Measurements from ENCODE around the gene MYL7.

MYL7 gene

GRCh38 chr7:44148166-44148565, 7.0 kb upstream of the MYL7 start:
- no peak overlapping the region for H3K27ac ChIP-seq
- no peak overlapping the region for H3K4me3 ChIP-seq
- H3K27me3 ChIP-seq = no peaks in the 10 kb centered on the region
- TF ChIP-seq CTCF (IDR thresholded peaks at IDR 0.05) = no peak
- intact Hi-C loops (cut with DNase I; ENCODE audit: low total_unique reads) = no loop called here
- peak in 1 of 2 donors; percentile 57 for DNase-seq
- H3K9me3 ChIP-seq = no peaks in the 10 kb centered on the region
- no peaks in the 10 kb centered on the region for H3K36me3 ChIP-seq
- peaks cover 0 to 19% (median 14%) of the 10 kb centered on the region in 4 donors for H3K4me1 ChIP-seq

- DNase-seq = peak in 1 of 2 donors; percentile 61
- H3K4me3 ChIP-seq = no peak overlapping the region
- TF ChIP-seq CTCF (IDR thresholded peaks at IDR 0.05) = no peak
Observed at GRCh38 chr7:44147026-44147991, 6.2 kb upstream of the MYL7 start.

GRCh38 chr7:44145969-44146911, 5.1 kb upstream of the MYL7 start:
- Histone ChIP-seq H3K27me3 (no peaks in the 10 kb centered on the region), H3K36me3 (no peaks in the 10 kb centered on the region), H3K4me1 (peaks cover 0 to 19% (median 14%) of the 10 kb centered on the region in 4 donors), H3K27ac (peak overlapping the region; percentile 44 to 49), H3K4me3 (peak overlapping the region; percentile 57 to 70), H3K9me3 (no peaks in the 10 kb centered on the region)
- intact Hi-C loops (cut with DNase I; ENCODE audit: low total_unique reads) = no loop called here
- no peak for TF ChIP-seq CTCF (IDR thresholded peaks at IDR 0.05)
- peak; percentile 67 to 91 for DNase-seq

More at GRCh38 chr7:44147026-44147991, 6.2 kb upstream of the MYL7 start:
- no peak overlapping the region for H3K27ac ChIP-seq
- peaks cover 0 to 19% (median 14%) of the 10 kb centered on the region in 4 donors for H3K4me1 ChIP-seq
- intact Hi-C loops (cut with DNase I; ENCODE audit: low total_unique reads) = no loop called here
- no peaks in the 10 kb centered on the region for H3K9me3 ChIP-seq
- H3K27me3 ChIP-seq = no peaks in the 10 kb centered on the region
- no peaks in the 10 kb centered on the region for H3K36me3 ChIP-seq

DNA sequence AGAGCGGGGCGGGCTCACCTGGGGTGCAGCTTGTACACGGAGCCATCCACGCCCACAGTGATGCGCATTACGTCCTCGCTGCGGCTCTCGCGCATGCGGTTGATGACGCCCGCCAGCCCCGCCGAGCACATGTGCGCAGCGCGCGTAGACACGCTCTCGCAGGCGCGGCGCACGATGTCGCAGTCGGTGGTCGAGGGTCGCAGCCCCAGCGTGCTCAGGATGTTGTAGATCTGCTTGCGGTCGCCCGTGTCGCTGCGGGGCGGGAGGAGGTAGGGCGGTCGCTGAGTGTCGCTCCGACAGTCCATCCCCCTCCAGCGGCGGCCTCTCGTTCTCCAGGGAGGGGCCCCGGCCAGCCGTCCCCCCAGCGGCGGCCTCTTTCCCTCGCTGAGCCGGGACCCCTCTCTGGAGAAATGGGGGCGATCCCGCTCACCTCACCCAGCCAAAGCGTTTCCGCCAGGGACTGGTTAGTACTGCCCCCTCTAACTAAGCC, 4.4 kb upstream of the MYL7 start:
- no peak for DNase-seq
- no peaks in the 10 kb centered on the region for H3K36me3 ChIP-seq
- no peaks in the 10 kb centered on the region for H3K27me3 ChIP-seq
- no peak for TF ChIP-seq CTCF (IDR thresholded peaks at IDR 0.05)
- peak overlapping the region; percentile 57 to 70 for H3K4me3 ChIP-seq
- H3K27ac ChIP-seq = peak overlapping the region; percentile 44 to 49
- peaks cover 0 to 19% (median 14%) of the 10 kb centered on the region in 4 donors for H3K4me1 ChIP-seq
- no peaks in the 10 kb centered on the region for H3K9me3 ChIP-seq
- intact Hi-C loops (cut with DNase I; ENCODE audit: low total_unique reads) = no loop called here

- H3K4me1 ChIP-seq = peaks cover 0 to 19% (median 14%) of the 10 kb centered on the region in 4 donors
- intact Hi-C loops (cut with DNase I; ENCODE audit: low total_unique reads) = no loop called here
- H3K9me3 ChIP-seq = no peaks in the 10 kb centered on the region
- peak; percentile 17 to 59 for DNase-seq
- H3K27me3 ChIP-seq = no peaks in the 10 kb centered on the region
- H3K27ac ChIP-seq = peak overlapping the region; percentile 44 to 49
- H3K4me3 ChIP-seq = peak overlapping the region; percentile 57 to 70
- TF ChIP-seq CTCF (IDR thresholded peaks at IDR 0.05) = no peak
- no peaks in the 10 kb centered on the region for H3K36me3 ChIP-seq
Observed at GRCh38 chr7:44144968-44145478, 3.9 kb upstream of the MYL7 start.
